GM19467 (cell line): ENCODE data around the gene SLC4A4.
A peak's percentile ranks its signal among the peaks of the same experiment; 100 is the strongest.

Experiments
- ATAC-seq: cut with Tn5 transposase; IDR thresholded peaks from one replicate; pipeline ENCODE4 v1.9.1; 2021; ENCODE audit warnings: mild to moderate bottlenecking, moderate library complexity; ENCODE audit not compliant: unreplicated experiment

Gene SLC4A4

DNA sequence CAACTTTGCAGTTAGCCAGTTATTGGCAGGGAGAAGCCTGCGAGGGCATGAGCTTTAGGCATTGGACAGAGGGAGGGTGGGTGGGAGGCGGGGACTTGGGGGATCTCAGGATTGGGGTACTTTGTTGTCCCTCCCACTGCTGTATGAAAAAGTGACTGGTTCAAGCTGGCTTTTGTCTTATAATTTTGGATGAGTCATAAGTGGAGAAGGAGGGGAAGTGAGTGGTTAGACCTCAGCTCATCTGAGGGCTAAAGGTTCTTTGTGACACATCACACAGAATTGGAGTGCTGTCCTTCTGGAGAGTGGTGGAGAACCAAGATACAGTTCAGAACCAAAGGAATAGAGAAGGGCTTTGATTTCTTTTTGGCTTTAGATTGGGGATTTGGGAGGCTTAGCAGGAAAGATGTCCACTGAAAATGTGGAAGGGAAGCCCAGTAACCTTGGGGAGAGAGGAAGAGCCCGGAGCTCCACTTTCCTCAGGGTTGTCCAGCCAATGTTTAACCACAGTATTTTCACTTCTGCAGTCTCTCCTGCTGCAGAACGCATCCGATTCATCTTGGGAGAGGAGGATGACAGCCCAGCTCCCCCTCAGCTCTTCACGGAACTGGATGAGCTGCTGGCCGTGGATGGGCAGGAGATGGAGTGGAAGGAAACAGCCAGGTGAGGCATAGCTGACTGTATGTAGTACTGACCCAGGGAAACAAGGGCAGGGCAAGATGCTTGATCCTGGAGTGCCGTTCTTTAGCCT is at the start of gene SLC4A4:
Gene SLC4A4 (plus strand): TSS at position 175 of the 748 bp plus-strand sequence.
- ATAC-seq: peak; percentile 99

DNA sequence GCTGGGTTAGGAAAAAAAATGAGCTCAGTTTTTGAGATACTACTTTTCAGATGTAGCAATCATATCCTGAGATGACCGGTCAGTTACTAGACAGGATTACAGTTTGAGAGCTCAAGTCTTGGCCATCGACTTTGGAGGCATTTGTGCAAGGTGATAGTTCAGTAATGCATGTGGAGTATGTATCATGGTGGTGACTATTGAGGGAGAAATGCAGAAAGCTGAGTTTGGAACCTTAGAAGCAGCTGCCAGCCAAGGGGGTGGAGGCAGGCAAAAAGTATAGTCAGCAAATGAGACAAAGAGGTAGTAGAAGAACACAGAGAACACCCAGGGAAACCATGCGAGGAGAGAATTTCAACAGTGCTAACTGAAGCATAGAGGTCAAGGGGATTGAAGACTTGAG is 48.7 kb upstream of the SLC4A4 start:
- ATAC-seq: no peak

GRCh38 chr4:71290476-71290875 is 48.3 kb upstream of the SLC4A4 start:
- ATAC-seq: no peak

- no peak for ATAC-seq
Measured at GRCh38 chr4:71292228-71292627, 46.6 kb upstream of the SLC4A4 start.

DNA sequence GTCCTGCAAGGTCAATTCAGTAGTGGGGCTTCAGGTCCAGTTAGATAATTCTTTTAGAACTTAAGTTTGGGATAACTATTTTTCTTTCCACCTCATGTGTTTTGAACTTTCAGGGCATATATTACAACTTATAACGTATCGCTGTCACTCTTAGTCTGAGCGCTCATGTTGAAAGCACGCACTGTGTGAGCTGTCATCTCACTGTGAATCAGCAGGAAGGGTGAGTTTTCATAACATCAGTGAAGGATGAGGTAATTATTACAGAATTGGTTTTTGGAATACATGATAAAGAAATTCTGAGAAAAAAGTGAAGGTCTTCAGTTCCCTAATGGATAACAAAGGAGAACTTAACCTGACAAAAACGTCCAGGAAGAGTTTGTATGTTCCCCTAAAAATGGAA is 45.1 kb upstream of the SLC4A4 start:
- no peak for ATAC-seq

GRCh38 chr4:71294301-71294700 is 44.5 kb upstream of the SLC4A4 start:
- no peak for ATAC-seq

GRCh38 chr4:71296945-71297344 is 41.9 kb upstream of the SLC4A4 start:
- no peak for ATAC-seq

GRCh38 chr4:71300362-71300761 is 38.5 kb upstream of the SLC4A4 start:
- ATAC-seq: no peak

- ATAC-seq: no peak
Measured at GRCh38 chr4:71300964-71301363, 37.9 kb upstream of the SLC4A4 start.

- no peak for ATAC-seq
Measured at GRCh38 chr4:71303287-71303686, 35.5 kb upstream of the SLC4A4 start.

DNA sequence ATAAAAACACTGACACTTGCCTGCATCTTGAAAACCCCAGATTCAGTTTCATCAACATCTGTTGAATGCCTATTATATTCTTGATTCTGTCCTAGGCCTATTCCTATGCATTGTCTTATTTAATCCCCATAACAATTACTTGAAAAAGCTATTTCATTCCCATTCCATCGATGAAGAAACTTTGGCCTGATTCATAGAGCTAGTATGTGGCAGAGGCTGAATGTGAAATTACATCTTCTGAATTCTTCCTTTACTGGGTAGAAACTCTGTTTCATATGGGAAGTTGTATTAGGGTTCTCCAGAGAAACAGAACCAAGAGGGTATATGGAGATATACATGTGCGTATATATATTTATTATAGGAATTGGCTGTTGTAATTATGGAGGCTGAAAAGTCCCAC is 35.0 kb upstream of the SLC4A4 start:
- no peak for ATAC-seq

GRCh38 chr4:71304289-71304850 is 34.5 kb upstream of the SLC4A4 start:
- ATAC-seq: no peak

DNA sequence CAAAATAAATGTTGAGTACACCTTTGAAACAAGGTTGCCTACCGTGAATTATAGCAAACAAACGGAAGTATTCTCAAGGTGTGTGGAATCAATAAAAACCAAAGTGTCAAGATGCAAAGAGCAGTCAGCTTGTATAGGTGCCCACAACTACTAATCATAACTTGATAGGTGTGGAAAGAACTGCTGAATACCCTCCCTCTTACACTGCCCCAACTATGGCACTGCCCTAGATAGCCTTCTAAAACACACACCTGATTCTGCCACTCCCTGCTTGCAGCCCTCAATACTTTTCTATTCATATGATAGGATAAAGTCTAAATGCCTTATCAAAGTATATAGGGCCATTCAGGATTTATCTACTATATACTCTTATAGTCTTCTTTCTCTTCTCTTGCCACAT is 31.1 kb upstream of the SLC4A4 start:
- ATAC-seq: no peak

GRCh38 chr4:71322425-71322824 is 16.4 kb upstream of the SLC4A4 start:
- no peak for ATAC-seq

DNA sequence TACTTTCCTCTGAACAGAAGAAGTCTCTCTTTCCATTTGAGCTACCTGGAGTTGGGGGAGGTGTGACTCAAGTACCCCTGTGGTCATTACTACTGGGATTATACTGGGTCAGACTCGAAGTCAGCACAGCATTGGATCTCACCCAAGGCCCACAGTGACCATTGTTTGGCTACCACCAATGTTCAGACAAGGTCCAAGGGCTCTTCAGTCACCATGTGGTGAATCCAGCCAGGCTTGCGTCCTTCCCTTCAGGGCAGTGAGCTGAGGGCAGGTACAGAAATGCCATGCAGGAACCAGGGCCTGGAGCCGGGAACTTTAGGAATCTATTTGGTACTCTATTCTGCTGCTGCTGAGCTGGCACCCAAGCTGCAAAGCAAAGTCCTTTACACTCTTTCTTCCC is 5.5 kb upstream of the SLC4A4 start:
- ATAC-seq: no peak

GRCh38 chr4:71333960-71334359 is 4.9 kb upstream of the SLC4A4 start:
- no peak for ATAC-seq

GRCh38 chr4:71334465-71334882 is 4.3 kb upstream of the SLC4A4 start:
- ATAC-seq: no peak

GRCh38 chr4:71343670-71344466 is 5.0 kb downstream of the SLC4A4 start:
- ATAC-seq: no peak

DNA sequence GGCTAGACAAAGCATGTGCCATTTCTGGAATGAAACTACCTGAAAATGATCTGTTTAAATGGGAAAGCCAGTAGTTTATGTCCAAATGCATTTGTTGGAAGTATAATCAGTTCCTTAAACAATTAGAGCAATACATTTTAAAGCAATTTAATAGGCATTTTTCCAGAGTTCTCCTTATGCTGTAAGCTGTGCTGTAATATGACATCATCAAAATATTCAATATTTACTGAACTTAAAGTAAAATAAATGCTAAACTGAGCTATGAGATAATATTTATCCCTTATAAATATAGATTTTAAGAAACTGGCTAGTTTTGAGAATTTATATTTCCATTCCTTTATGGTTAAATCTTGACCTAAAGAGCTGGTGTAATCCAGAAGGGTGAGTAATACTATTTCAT is 7.9 kb downstream of the SLC4A4 start:
- ATAC-seq: no peak

GRCh38 chr4:71348586-71348985 is 9.8 kb downstream of the SLC4A4 start:
- no peak for ATAC-seq

GRCh38 chr4:71355045-71355444 is 16.2 kb downstream of the SLC4A4 start:
- ATAC-seq: no peak

- no peak for ATAC-seq
Measured at GRCh38 chr4:71355971-71356370, 17.2 kb downstream of the SLC4A4 start.
